PC-9 (cell line): ENCODE measurements around the gene MTERF1. TPM values are rescaled to one million over a fixed set of nuclear protein-coding genes. Genes with fewer than 3 reads are reported as not detected.

ENCODE experiments used
- BruUV-seq: library from RNA; stranded (reverse); fragments of 400-500 nt; replicated peaks from 2 replicates; lab custom pipeline; 2021; lab: Mats Ljungman, UMichigan
- CTCF ChIA-PET: fragments of 300-600 bp; sonication (Branson Sonifier 250); formaldehyde crosslinking; loops from one replicate; lab custom pipeline; 2022; ENCODE audit warnings: antibody characterized with exemption; lab: Charles Lee
- POLR2A ChIA-PET: fragments of 300-600 bp; sonication (Branson Sonifier 250); formaldehyde crosslinking; loops from one replicate; lab custom pipeline; 2022; ENCODE audit warnings: antibody characterized with exemption; ENCODE audit not compliant: unreplicated experiment; lab: Charles Lee
- DNase-seq, 2 experiments: peaks; one replicate each; pipeline versions ENCODE4 v3.0.0 to v3.0.0-alpha.2; 2015 to 2022; ENCODE audit warnings: mixed read lengths in 1 of 2
- H2AFZ ChIP-seq: fragments of 200-600 bp; sonication (generic); 2 replicates; pipeline ENCODE4 v1.8.1; 2017; ENCODE audit warnings: antibody characterized with exemption
- H3F3A ChIP-seq: fragments of 200-600 bp; sonication (generic); 2 replicates; pipeline ENCODE4 v1.8.1; 2017; ENCODE audit warnings: antibody characterized with exemption, mild to moderate bottlenecking, low read depth; ENCODE audit not compliant: insufficient read depth
- H3K27ac ChIP-seq: fragments of 200-600 bp; sonication (generic); 2 replicates; pipeline ENCODE4 v1.6.1; 2016; ENCODE audit warnings: mixed run types
- H3K27me3 ChIP-seq: fragments of 200-600 bp; sonication (generic); 2 replicates; pipeline ENCODE4 v1.6.1; 2016; ENCODE audit warnings: low read depth, mixed run types; ENCODE audit not compliant: insufficient read depth
- H3K36me3 ChIP-seq: fragments of 200-600 bp; sonication (generic); 2 replicates; pipeline ENCODE4 v1.6.1; 2016; ENCODE audit warnings: low read depth, mixed run types
- H3K4me1 ChIP-seq: fragments of 200-600 bp; sonication (generic); replicated peaks from 2 replicates; pipeline ENCODE4 v1.6.1; 2016; ENCODE audit warnings: mixed run types; ENCODE audit not compliant: insufficient read depth
- H3K4me2 ChIP-seq: fragments of 200-600 bp; sonication (generic); 2 replicates; pipeline ENCODE4 v1.6.1; 2017; ENCODE audit warnings: mixed run types
- H3K4me3 ChIP-seq: fragments of 200-600 bp; sonication (generic); 2 replicates; pipeline ENCODE4 v1.6.1; 2016; ENCODE audit warnings: mixed run types
- H3K79me2 ChIP-seq: fragments of 200-600 bp; sonication (generic); 2 replicates; pipeline ENCODE4 v1.6.1; 2017; ENCODE audit warnings: low read depth, mixed run types
- H3K9me2 ChIP-seq: fragments of 200-600 bp; sonication (generic); 2 replicates; pipeline ENCODE4 v1.8.1; 2017; ENCODE audit warnings: mild to moderate bottlenecking; ENCODE audit not compliant: insufficient read depth
- H3K9me3 ChIP-seq: fragments of 200-600 bp; sonication (generic); 2 replicates; pipeline ENCODE4 v1.8.1; 2016; ENCODE audit warnings: low read depth; ENCODE audit not compliant: insufficient read depth
- H4K20me1 ChIP-seq: fragments of 200-600 bp; sonication (generic); 2 replicates; pipeline ENCODE4 v1.8.1; 2017; ENCODE audit not compliant: insufficient read depth
- EZH2 ChIP-seq: fragments of 200-600 bp; sonication (generic); IDR thresholded peaks from 2 replicates; pipeline ENCODE4 v1.8.0; 2017; ENCODE audit warnings: antibody characterized with exemption, low read depth
- intact Hi-C: fragments of 100-400 bp; cut with micrococcal nuclease; formaldehyde crosslinking; loops from one replicate; pipeline ENCODE4 v1.10.0; 2022; ENCODE audit not compliant: unreplicated experiment
- total RNA-seq: library from RNA; stranded (reverse); gene quantifications from 2 replicates; pipeline ENCODE4 v1.2.3, GENCODE V29; 2021
- TF ChIP-seq, protein P1 (sequence below): fragments of 200-600 bp; sonication (generic); conservative IDR thresholded peaks from 2 replicates; pipeline ENCODE4 v1.6.1; 2017; ENCODE audit warnings: mixed run types, antibody characterized with exemption, mild to moderate bottlenecking, moderate library complexity

MTERF1 gene
- total RNA-seq, 1 experiment from 2014 or later = 16.9 TPM

DNA sequence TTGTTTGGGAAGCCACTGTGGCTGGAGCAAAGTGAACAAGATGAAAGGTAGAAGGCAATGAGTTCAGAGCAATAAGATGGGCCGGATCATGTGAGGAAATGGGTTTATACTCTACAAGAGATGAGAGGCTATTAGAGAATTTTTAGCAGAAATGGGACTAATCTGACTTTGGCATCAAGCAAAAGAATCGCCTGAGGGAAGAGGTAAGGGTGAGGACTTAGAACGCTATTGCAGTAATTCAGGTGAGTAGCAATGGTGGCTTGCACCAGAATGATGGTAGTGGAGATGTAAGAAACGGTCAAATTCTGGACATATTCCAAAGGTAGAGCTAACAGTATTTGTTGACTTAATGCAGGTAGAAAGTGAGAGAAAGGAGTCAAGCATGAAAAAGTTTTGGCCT, 30.6 kb upstream of the MTERF1 start:
- no peaks in the 10 kb centered on the region for H3K4me1 ChIP-seq
- ChIA-PET CTCF (no interaction called here), POLR2A (no interaction called here)
- H2AFZ ChIP-seq = no peak overlapping the region
- H3K9me2 ChIP-seq = no peaks in the 10 kb centered on the region
- H3K79me2 ChIP-seq = no peaks in the 10 kb centered on the region
- DNase-seq = no peak
- no peak overlapping the region for H3K27ac ChIP-seq
- no peak overlapping the region for H3K4me2 ChIP-seq
- H3F3A ChIP-seq = no peaks in the 10 kb centered on the region
- no TSS peak for BruUV-seq
- no peak for TF ChIP-seq EZH2
- intact Hi-C loops = no loop called here
- H3K9me3 ChIP-seq = no peaks in the 10 kb centered on the region
- no peaks in the 10 kb centered on the region for H4K20me1 ChIP-seq
- no peaks in the 10 kb centered on the region for H3K27me3 ChIP-seq
- no peak overlapping the region for H3K4me3 ChIP-seq
- no peaks in the 10 kb centered on the region for H3K36me3 ChIP-seq

DNA sequence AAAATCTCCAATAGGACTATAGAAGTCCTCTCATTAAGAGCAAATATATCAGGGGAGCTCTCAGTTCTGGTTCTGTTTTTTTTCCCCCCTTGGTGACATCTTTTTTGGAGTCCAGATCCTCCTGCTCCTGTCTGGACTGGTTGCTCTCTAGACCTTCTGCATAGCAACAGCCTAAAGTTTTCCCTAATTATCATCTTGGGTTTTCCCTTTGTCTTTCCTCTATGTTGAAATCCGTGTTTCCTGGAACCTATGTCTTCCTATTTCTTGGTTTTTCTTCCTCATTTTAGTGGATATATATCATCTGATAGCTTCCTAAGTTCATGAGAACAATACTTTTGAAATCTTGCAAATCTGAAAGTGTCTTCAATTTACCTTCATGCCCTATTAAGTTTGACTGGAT, 29.7 kb upstream of the MTERF1 start:
- no TSS peak for BruUV-seq
- TF ChIP-seq, protein P1, sequence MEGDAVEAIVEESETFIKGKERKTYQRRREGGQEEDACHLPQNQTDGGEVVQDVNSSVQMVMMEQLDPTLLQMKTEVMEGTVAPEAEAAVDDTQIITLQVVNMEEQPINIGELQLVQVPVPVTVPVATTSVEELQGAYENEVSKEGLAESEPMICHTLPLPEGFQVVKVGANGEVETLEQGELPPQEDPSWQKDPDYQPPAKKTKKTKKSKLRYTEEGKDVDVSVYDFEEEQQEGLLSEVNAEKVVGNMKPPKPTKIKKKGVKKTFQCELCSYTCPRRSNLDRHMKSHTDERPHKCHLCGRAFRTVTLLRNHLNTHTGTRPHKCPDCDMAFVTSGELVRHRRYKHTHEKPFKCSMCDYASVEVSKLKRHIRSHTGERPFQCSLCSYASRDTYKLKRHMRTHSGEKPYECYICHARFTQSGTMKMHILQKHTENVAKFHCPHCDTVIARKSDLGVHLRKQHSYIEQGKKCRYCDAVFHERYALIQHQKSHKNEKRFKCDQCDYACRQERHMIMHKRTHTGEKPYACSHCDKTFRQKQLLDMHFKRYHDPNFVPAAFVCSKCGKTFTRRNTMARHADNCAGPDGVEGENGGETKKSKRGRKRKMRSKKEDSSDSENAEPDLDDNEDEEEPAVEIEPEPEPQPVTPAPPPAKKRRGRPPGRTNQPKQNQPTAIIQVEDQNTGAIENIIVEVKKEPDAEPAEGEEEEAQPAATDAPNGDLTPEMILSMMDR = no peak
- TF ChIP-seq EZH2 = no peak
- no peak for DNase-seq
- Histone ChIP-seq H3K4me2 (no peak overlapping the region), H3K9me2 (no peaks in the 10 kb centered on the region), H3K27me3 (no peaks in the 10 kb centered on the region), H3F3A (no peaks in the 10 kb centered on the region), H3K36me3 (no peaks in the 10 kb centered on the region), H2AFZ (no peak overlapping the region), H3K27ac (no peak overlapping the region), H3K79me2 (no peaks in the 10 kb centered on the region), H3K4me1 (no peaks in the 10 kb centered on the region), H3K4me3 (no peak overlapping the region), H4K20me1 (no peaks in the 10 kb centered on the region), H3K9me3 (no peaks in the 10 kb centered on the region)
- intact Hi-C loops = no loop called here
- ChIA-PET POLR2A (no interaction called here), CTCF (no interaction called here)

DNA sequence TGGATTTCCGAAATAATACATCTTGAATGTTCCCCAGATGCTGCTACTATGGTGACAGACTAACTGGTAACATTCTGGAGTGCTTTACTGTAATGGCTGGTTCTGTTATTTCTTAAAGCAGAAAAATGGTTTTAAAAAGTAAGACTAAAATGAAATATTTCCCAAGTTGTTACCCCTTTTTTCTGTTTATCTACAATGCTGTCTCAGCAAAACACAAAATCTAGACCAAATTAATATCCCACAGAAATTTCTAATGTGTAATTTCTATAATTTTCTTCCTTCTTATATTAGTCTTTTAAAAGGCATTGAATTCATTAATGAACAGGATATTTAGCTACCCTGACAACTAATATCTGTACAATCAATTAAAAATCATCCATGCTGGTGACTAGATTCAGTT, 19.1 kb upstream of the MTERF1 start:
- no peaks in the 10 kb centered on the region for H3K36me3 ChIP-seq
- no peak for DNase-seq
- no peak overlapping the region for H3K4me3 ChIP-seq
- H2AFZ ChIP-seq = no peak overlapping the region
- ChIA-PET CTCF (no interaction called here), POLR2A (no interaction called here)
- H3F3A ChIP-seq = no peaks in the 10 kb centered on the region
- intact Hi-C loops = loop anchor here (1.0 kb wide), 1 partner anchor 13 kb away; no protein-coding TSS in a partner anchor
- H3K9me2 ChIP-seq = no peaks in the 10 kb centered on the region
- H3K27ac ChIP-seq = no peak overlapping the region
- H3K4me1 ChIP-seq = no peaks in the 10 kb centered on the region
- no peaks in the 10 kb centered on the region for H3K27me3 ChIP-seq
- H3K79me2 ChIP-seq = no peaks in the 10 kb centered on the region
- H3K9me3 ChIP-seq = 0 out of 2 replicates have a peak, but pooled peaks cover 3% of the 10 kb centered on the region
- no TSS peak for BruUV-seq
- H4K20me1 ChIP-seq = no peaks in the 10 kb centered on the region
- H3K4me2 ChIP-seq = no peak overlapping the region
- TF ChIP-seq EZH2 = no peak
- TF ChIP-seq, protein P1 = no peak
